ENCODE measurements around the gene BEGAIN. TPM values are rescaled to one million over a fixed set of nuclear protein-coding genes. Genes with fewer than 3 reads are reported as not detected.

Gene BEGAIN
- total RNA-seq, 1 donor from 2014 or later = 2.5 TPM

- no peak for DNase-seq (ENCODE audit: low spot score)
- peaks cover 2% of the 10 kb centered on the region for H3K36me3 Mint-ChIP-seq (ENCODE audit: low read depth)
- H3K4me1 Mint-ChIP-seq (ENCODE audit: low read depth) = peaks cover 32% of the 10 kb centered on the region
- H3K9me3 Mint-ChIP-seq = no peaks in the 10 kb centered on the region
- no peak overlapping the region for H3K4me3 Mint-ChIP-seq
- no peaks in the 10 kb centered on the region for H3K27me3 Mint-ChIP-seq (ENCODE audit: insufficient read depth)
- intact Hi-C loops (cut with micrococcal nuclease) = no loop called here
- H3K27ac Mint-ChIP-seq = no peak overlapping the region
Measured at GRCh38 chr14:100490252-100490651, 97.0 kb downstream of the BEGAIN start.

- Mint-ChIP-seq H3K9me3 (no peaks in the 10 kb centered on the region), H3K4me1 (ENCODE audit: low read depth) (peaks cover 32% of the 10 kb centered on the region), H3K27me3 (ENCODE audit: insufficient read depth) (no peaks in the 10 kb centered on the region), H3K36me3 (ENCODE audit: low read depth) (peaks cover 4% of the 10 kb centered on the region), H3K27ac (no peak overlapping the region), H3K4me3 (no peak overlapping the region)
- intact Hi-C loops (cut with micrococcal nuclease) = no loop called here
- DNase-seq (ENCODE audit: low spot score) = no peak
Measured at GRCh38 chr14:100488057-100488456, 99.2 kb downstream of the BEGAIN start.

- H3K4me3 Mint-ChIP-seq = no peak overlapping the region
- no peak overlapping the region for H3K27ac Mint-ChIP-seq
- H3K27me3 Mint-ChIP-seq (ENCODE audit: insufficient read depth) = no peaks in the 10 kb centered on the region
- peaks cover 4% of the 10 kb centered on the region for H3K36me3 Mint-ChIP-seq (ENCODE audit: low read depth)
- no peaks in the 10 kb centered on the region for H3K9me3 Mint-ChIP-seq
- H3K4me1 Mint-ChIP-seq (ENCODE audit: low read depth) = peaks cover 32% of the 10 kb centered on the region
- DNase-seq (ENCODE audit: low spot score) = no peak
- intact Hi-C loops (cut with micrococcal nuclease) = no loop called here
Measured at GRCh38 chr14:100487304-100487703, 99.9 kb downstream of the BEGAIN start.

Other genes starting within 250 kb of the BEGAIN start
- gene WDR25, start 210.9 kb downstream of the BEGAIN start, total RNA-seq = 7.4 and 9.5 TPM in 2 replicates
- gene DLK1, start 139.5 kb upstream of the BEGAIN start, total RNA-seq = not detected in 2 replicates
- not detected in 2 replicates for gene MEG3, start 238.7 kb upstream of the BEGAIN start, total RNA-seq